GM12878 (cell line): ENCODE measurements around the gene ZNF200. TPM values are rescaled to one million over a fixed set of nuclear protein-coding genes. Genes with fewer than 3 reads are reported as not detected.

ENCODE experiments used
- ATAC-seq: fragments of 200-7000 bp; cut with Tn5 transposase; 3 replicates; pipeline ENCODE4 v1.9.1; 2020; ENCODE audit warnings: mild to moderate bottlenecking, moderate library complexity
- BruUV-seq: library from RNA; stranded (reverse); fragments of 400-500 nt; replicated peaks from 2 replicates; lab custom pipeline; 2021; lab: Mats Ljungman, UMichigan
- CTCF ChIA-PET: fragments of 300-600 bp; sonication (Branson Sonifier 250); formaldehyde crosslinking; extraction: SDS; loops from one replicate; lab custom pipeline; 2021; ENCODE audit warnings: inconsistent platforms; lab: Yijun Ruan, JAX
- POLR2A ChIA-PET: fragments of 350-600 bp; formaldehyde crosslinking; extraction: SDS; loops from one replicate; lab custom pipeline; 2021; ENCODE audit warnings: inconsistent platforms; lab: Charles Lee
- RAD21 ChIA-PET: fragments of 300-600 bp; sonication (Branson Sonifier 250); formaldehyde crosslinking; loops from one replicate; lab custom pipeline; 2023; ENCODE audit warnings: antibody characterized with exemption; ENCODE audit not compliant: unreplicated experiment; lab: Charles Lee
- SMC1A ChIA-PET: fragments of 300-600 bp; sonication (Branson Sonifier 250); formaldehyde crosslinking; loops from one replicate; lab custom pipeline; 2023; ENCODE audit not compliant: unreplicated experiment, uncharacterized antibody; lab: Charles Lee
- DNase-seq: peaks from one replicate; pipeline ENCODE4 v3.0.0-alpha.2; 2011; ENCODE audit warnings: low read depth, low spot score
- FAIRE-seq: peaks from 3 replicates; lab custom pipeline; 2011; peaks lifted over from hg19 to GRCh38; lab: Jason Lieb, UNC
- H2AFZ ChIP-seq: 2 replicates; pipeline ENCODE4 v1.6.0; 2011; ENCODE audit warnings: low read depth, low read length, control low read depth; ENCODE audit not compliant: control insufficient read depth
- H3K27ac ChIP-seq: 2 replicates; pipeline ENCODE4 v1.5.1; 2011; ENCODE audit warnings: control low read depth; ENCODE audit not compliant: control insufficient read depth, insufficient read depth
- H3K27me3 ChIP-seq, 2 experiments: replicated peaks in 1 of 2; 2 replicates each; pipeline versions ENCODE4 v1.6.0 to v1.6.1; 2011; ENCODE audit warnings: low read length in 1 of 2; ENCODE audit not compliant: control insufficient read depth in 2 of 2, insufficient read depth in 2 of 2
- H3K36me3 ChIP-seq, 2 experiments: 2 replicates each; pipeline ENCODE4 v1.5.1; 2011; ENCODE audit warnings: low read length in 1 of 2; ENCODE audit not compliant: control insufficient read depth in 2 of 2, insufficient read depth in 2 of 2
- H3K4me1 ChIP-seq: 2 replicates; pipeline ENCODE4 v1.6.1; 2011; ENCODE audit warnings: mild to moderate bottlenecking, low read length, moderate library complexity, mixed read lengths; ENCODE audit not compliant: control insufficient read depth, insufficient read depth
- H3K4me2 ChIP-seq: 2 replicates; pipeline ENCODE4 v1.6.0; 2011; ENCODE audit warnings: control low read depth; ENCODE audit not compliant: control insufficient read depth, insufficient read depth
- H3K4me3 ChIP-seq: fragments of 200-600 bp; sonication (generic); 2 replicates; pipeline ENCODE4 v1.5.1; 2016
- H3K79me2 ChIP-seq: 2 replicates; pipeline ENCODE4 v1.6.0; 2011; ENCODE audit warnings: low read length; ENCODE audit not compliant: control insufficient read depth, insufficient read depth
- H3K9ac ChIP-seq: 2 replicates; pipeline ENCODE4 v1.8.0; 2011; ENCODE audit warnings: low read length, control low read depth, mixed read lengths; ENCODE audit not compliant: control insufficient read depth, insufficient read depth
- H3K9me3 ChIP-seq: replicated peaks from 3 replicates; pipeline ENCODE4 v1.5.1; 2011; ENCODE audit warnings: mild to moderate bottlenecking, low read length; ENCODE audit not compliant: control insufficient read depth, insufficient read depth
- H4K20me1 ChIP-seq: 2 replicates; pipeline ENCODE4 v1.6.0; 2011; ENCODE audit not compliant: control insufficient read depth, insufficient read depth
- CHD1 ChIP-seq: IDR thresholded peaks from 2 replicates; pipeline ENCODE4 v1.6.1; 2012; ENCODE audit warnings: low read depth, low read length, improper control_type of control experiment
- ETV6 ChIP-seq, 2 experiments: fragments of 450-650 bp in 1 of 2; IDR thresholded peaks in 1 of 2; conservative IDR thresholded peaks in 1 of 2; 2 replicates each; pipeline ENCODE4 v1.6.1; 2014; ENCODE audit warnings: antibody characterized with exemption in 1 of 2, borderline replicate concordance in 1 of 2, low read depth in 1 of 2, mild to moderate bottlenecking in 1 of 2, moderate library complexity in 1 of 2
- IKZF2 ChIP-seq, 2 experiments: fragments of 450-650 bp; IDR thresholded peaks; 2 replicates each; pipeline ENCODE4 v1.6.1; 2017; ENCODE audit warnings: mild to moderate bottlenecking in 2 of 2, moderate library complexity in 2 of 2
- KDM1A ChIP-seq: fragments of 200-600 bp; sonication (generic); IDR thresholded peaks from 2 replicates; pipeline ENCODE4 v1.6.1; 2016; ENCODE audit warnings: borderline replicate concordance
- MTA3 ChIP-seq: IDR thresholded peaks from 2 replicates; pipeline ENCODE4 v1.6.1; 2012; ENCODE audit warnings: low read length, inconsistent platforms, borderline replicate concordance
- POLR2AphosphoS2 ChIP-seq: IDR thresholded peaks from 2 replicates; pipeline ENCODE4 v1.6.1; 2011; ENCODE audit warnings: low read depth, mild to moderate bottlenecking, low read length, improper control_type of control experiment, moderate library complexity
- YY1 ChIP-seq: IDR thresholded peaks from 2 replicates; pipeline ENCODE4 v1.6.1; 2011; ENCODE audit warnings: low read depth, mild to moderate bottlenecking, low read length
- WGBS: methylation state at CpG from one replicate; pipeline ENCODE4 v1.1.6; 2016; ENCODE audit warnings: low lambda C conversion rate; ENCODE audit not compliant: insufficient replicate concordance, insufficient coverage; ENCODE audit errors: missing lambda C conversion rate; 5-methylcytosine and 5-hydroxymethylcytosine counted together
- in situ Hi-C: fragments of 300-500 bp; cut with MboI; formaldehyde crosslinking; loops from 9 replicates; pipeline ENCODE4 v1.14.3; 2018; ENCODE audit warnings: mixed read lengths
- intact Hi-C: fragments of 100-400 bp; cut with micrococcal nuclease; formaldehyde crosslinking; loops from one replicate; pipeline ENCODE4 v1.14.2; 2022; ENCODE audit not compliant: unreplicated experiment
- polyA plus RNA-seq, 11 experiments: library from polyadenylated mRNA; depleted of rRNA in 4 of 11; unstranded in 6 of 11; stranded (reverse) in 5 of 11; fragments of >200 nt; fragmentation: Nextera tagmentation in 4 of 11; fragmentation: Illumina TruSeq in 1 of 11; extraction: Ambion mirVana in 4 of 11; extraction: Trizol in 1 of 11; gene quantifications; 1 replicate in 1 of 11; 2 replicates in 10 of 11; pipeline versions ENCODE4 v1.2.1 to v1.2.3, GENCODE V29; 2011 to 2016; ENCODE audit warnings: inconsistent platforms in 2 of 11, missing spikeins in 2 of 11, low read depth in 1 of 11
- total RNA-seq, 4 experiments: library from RNA; depleted of rRNA in 3 of 4; stranded (reverse); fragments of >200 nt in 3 of 4; fragmentation: Illumina TruSeq in 1 of 4; extraction: Trizol in 1 of 4; gene quantifications; 2 replicates each; pipeline versions ENCODE4 v1.2.1 to v1.2.3, GENCODE V29; 2013 to 2021
- TF ChIP-seq, protein P1 (sequence below): fragments of 450-650 bp; IDR thresholded peaks from 2 replicates; pipeline ENCODE4 v1.6.1; 2016; ENCODE audit warnings: mild to moderate bottlenecking, moderate library complexity, borderline replicate concordance
- TF ChIP-seq, protein P2 (sequence below): IDR thresholded peaks from 2 replicates; pipeline ENCODE4 v1.6.1; 2011; ENCODE audit warnings: mild to moderate bottlenecking, low read depth, low read length, moderate library complexity; ENCODE audit not compliant: insufficient replicate concordance

ZNF200 gene
- total and polyA plus RNA-seq, 10 of the 15 experiments (the other 5 are each of a cell fraction or from before 2014, with no cell fraction given) = 4.0 to 13.9 (median 9.6) TPM

DNA sequence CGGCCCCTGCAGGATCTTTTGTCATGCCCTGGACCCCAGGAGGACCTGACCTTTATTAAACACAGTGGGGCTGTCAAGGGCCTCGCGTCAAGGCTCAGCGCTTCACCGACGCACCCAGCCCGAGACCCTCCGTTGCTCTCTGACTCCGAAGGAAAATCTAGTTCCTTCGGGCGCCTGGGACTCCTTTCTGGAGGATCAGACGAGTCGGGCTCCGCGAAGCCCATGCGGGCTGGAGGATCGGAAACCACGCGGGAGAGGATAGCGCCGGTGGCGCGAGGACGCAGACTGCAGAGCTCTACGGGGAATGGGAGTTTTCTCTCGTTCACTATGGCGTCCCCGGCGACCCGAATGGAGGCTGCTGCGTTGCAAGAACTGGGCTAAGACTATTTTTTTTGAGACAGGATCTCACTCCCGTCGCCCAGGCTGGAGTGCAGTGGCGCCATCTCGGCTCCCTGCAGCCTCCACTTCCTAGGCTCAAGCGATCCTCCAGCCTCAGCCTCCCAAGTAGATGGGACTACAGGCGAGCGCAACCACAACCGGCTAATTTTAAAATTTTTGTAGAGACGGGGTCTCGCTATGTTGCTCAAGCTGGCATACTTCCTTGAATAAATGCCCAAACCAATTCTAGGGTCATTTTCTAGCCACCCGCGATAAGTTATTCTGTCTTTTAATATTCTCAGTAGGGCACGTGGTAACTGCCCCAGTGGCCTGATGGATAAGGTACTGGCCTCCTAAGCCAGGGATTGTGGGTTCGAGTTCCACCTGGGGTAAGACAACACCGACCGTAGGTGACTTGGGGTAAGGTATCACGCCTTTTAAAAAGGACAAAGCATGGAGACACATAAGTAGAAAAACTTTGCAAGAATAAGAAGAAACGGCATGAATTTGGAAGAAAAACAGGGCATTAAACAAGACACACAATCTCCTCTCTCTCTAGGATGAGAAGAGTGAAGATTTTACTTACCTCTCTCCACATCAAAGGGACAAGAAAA is 41.4 kb downstream of the ZNF200 start:
- Histone ChIP-seq H4K20me1 (no peaks in the 10 kb centered on the region), H3K36me3 (no peaks in the 10 kb centered on the region), H3K4me1 (peaks cover 12% of the 10 kb centered on the region), H3K9me3 (no peaks in the 10 kb centered on the region; the same call in 2 of the 3 replicates), H3K9ac (no peak overlapping the region), H3K4me2 (no peak overlapping the region), H3K27ac (no peak overlapping the region), H3K27me3 (no peaks in the 10 kb centered on the region; a peak in 1 of 4 replicates), H3K4me3 (no peak overlapping the region), H3K79me2 (no peaks in the 10 kb centered on the region), H2AFZ (no peak overlapping the region)
- CTCF ChIA-PET = no interaction called here
- no peak for TF ChIP-seq MTA3
- DNase-seq (no peak), ATAC-seq (no peak), FAIRE-seq (no peak)
- 83% methylated on average over 49 of the region's 49 CpGs for WGBS
- intact Hi-C loops (loop anchor here (5.0 kb wide), 1 partner anchor 89 kb away; the partner anchor contains the start of gene ZNF263), in situ Hi-C loops (no loop called here)
- SMC1A ChIA-PET = no interaction called here
- POLR2A ChIA-PET = interaction anchor here (0.6 kb wide), 1 partner anchor 248 kb away, joined by 5 read pairs; no protein-coding TSS in a partner anchor
- no TSS peak for BruUV-seq
- RAD21 ChIA-PET = no interaction called here

DNA sequence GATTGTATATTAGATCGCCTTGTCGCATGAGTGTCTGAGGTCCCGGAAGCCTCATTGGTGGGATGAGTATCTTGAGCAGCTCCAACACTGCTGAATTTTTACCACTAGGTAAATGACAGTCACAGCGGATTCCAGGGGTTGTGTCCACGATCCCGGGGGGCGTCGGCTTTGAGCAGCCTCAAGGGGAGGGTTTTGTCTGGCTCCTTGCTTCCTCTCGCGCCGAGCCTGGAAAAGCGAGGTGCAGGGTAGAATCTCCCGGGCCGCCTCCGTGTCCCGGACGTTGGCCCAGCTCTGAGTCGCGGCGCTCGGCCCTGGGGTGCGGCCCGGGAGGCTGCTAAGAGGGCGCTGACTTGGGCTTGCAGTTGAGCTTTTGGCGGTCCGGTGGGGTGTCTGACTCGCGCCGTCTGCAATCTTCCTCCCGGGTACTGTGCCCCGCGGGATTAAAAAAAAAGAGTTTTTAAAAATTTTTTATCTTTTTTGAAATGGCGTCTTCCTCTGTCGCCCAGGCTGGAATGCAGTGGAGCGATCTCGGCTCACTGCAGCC is 42.4 kb downstream of the ZNF200 start:
- CTCF ChIA-PET = no interaction called here
- BruUV-seq = no TSS peak
- TF ChIP-seq, protein P1, sequence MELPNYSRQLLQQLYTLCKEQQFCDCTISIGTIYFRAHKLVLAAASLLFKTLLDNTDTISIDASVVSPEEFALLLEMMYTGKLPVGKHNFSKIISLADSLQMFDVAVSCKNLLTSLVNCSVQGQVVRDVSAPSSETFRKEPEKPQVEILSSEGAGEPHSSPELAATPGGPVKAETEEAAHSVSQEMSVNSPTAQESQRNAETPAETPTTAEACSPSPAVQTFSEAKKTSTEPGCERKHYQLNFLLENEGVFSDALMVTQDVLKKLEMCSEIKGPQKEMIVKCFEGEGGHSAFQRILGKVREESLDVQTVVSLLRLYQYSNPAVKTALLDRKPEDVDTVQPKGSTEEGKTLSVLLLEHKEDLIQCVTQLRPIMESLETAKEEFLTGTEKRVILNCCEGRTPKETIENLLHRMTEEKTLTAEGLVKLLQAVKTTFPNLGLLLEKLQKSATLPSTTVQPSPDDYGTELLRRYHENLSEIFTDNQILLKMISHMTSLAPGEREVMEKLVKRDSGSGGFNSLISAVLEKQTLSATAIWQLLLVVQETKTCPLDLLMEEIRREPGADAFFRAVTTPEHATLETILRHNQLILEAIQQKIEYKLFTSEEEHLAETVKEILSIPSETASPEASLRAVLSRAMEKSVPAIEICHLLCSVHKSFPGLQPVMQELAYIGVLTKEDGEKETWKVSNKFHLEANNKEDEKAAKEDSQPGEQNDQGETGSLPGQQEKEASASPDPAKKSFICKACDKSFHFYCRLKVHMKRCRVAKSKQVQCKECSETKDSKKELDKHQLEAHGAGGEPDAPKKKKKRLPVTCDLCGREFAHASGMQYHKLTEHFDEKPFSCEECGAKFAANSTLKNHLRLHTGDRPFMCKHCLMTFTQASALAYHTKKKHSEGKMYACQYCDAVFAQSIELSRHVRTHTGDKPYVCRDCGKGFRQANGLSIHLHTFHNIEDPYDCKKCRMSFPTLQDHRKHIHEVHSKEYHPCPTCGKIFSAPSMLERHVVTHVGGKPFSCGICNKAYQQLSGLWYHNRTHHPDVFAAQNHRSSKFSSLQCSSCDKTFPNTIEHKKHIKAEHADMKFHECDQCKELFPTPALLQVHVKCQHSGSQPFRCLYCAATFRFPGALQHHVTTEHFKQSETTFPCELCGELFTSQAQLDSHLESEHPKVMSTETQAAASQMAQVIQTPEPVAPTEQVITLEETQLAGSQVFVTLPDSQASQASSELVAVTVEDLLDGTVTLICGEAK = no peak
- TF ChIP-seq IKZF2 (IDR thresholded peaks at IDR 0.05) (no peak), YY1 (no peak), KDM1A (no peak), CHD1 (no peak), POLR2AphosphoS2 (no peak), ETV6 (conservative IDR thresholded peaks at IDR 0.05 in 1 of 2, IDR thresholded peaks at IDR 0.05 in 1 of 2; ENCODE audit: borderline replicate concordance in 1 of 2, low read depth in 1 of 2) (no peak)
- TF ChIP-seq, protein P2, sequence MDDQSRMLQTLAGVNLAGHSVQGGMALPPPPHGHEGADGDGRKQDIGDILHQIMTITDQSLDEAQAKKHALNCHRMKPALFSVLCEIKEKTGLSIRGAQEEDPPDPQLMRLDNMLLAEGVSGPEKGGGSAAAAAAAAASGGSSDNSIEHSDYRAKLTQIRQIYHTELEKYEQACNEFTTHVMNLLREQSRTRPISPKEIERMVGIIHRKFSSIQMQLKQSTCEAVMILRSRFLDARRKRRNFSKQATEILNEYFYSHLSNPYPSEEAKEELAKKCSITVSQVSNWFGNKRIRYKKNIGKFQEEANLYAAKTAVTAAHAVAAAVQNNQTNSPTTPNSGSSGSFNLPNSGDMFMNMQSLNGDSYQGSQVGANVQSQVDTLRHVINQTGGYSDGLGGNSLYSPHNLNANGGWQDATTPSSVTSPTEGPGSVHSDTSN = no peak

More for the DNA sequence above, 42.4 kb downstream of the ZNF200 start:
- H3K27ac ChIP-seq = no peak overlapping the region
- ChIA-PET POLR2A (no interaction called here), RAD21 (no interaction called here), SMC1A (no interaction called here)
- 92% methylated on average over 35 of the region's 36 CpGs for WGBS
- H3K79me2 ChIP-seq = no peaks in the 10 kb centered on the region
- no peak overlapping the region for H3K4me3 ChIP-seq
- H2AFZ ChIP-seq = no peak overlapping the region
- in situ Hi-C loops (no loop called here), intact Hi-C loops (loop anchor here (5.0 kb wide), 1 partner anchor 90 kb away; the partner anchor contains the start of gene ZNF263)
- FAIRE-seq = no peak
- no peak overlapping the region for H3K4me2 ChIP-seq
- no peaks in the 10 kb centered on the region; a peak in 1 of 4 replicates for H3K27me3 ChIP-seq
- H3K9ac ChIP-seq = no peak overlapping the region
- H3K9me3 ChIP-seq = no peaks in the 10 kb centered on the region; the same call in 2 of the 3 replicates
- H3K4me1 ChIP-seq = peaks cover 17% of the 10 kb centered on the region
- no peaks in the 10 kb centered on the region for H4K20me1 ChIP-seq
- no peaks in the 10 kb centered on the region for H3K36me3 ChIP-seq
- no peak for DNase-seq
- ATAC-seq = no peak
